ENCODE results near the gene COL6A3. TPM values are rescaled to one million over a fixed set of nuclear protein-coding genes. Genes with fewer than 3 reads are reported as not detected.
"Not testable (repeated sequence)": the region's sequence is repeated elsewhere in the genome, so short reads cannot be mapped to it uniquely, and the experiment has no call there.

The COL6A3 gene
- polyA plus RNA-seq, 3 donors, result not detected

- TF ChIP-seq CTCF (IDR thresholded peaks at IDR 0.05), result no peak
- Mint-ChIP-seq H3K4me3 (no peak overlapping the region), H3K36me3 (no peaks in the 10 kb centered on the region), H3K27me3 (ENCODE audit: low read depth in 3 of 3) (peaks cover 7 to 15% (median 14%) of the 10 kb centered on the region in 3 donors), H3K27ac (no peak overlapping the region), H3K9me3 (no peaks in the 10 kb centered on the region), H3K4me1 (no peaks in the 10 kb centered on the region)
- no peak overlapping the region for H2AFZ ChIP-seq (ENCODE audit: insufficient read depth, low read depth, low read length, poor library complexity, severe bottlenecking)
- intact Hi-C loops (cut with micrococcal nuclease), result no loop called here
- H3K4me3 ChIP-seq (replicated peaks in 1 of 3; ENCODE audit: low read depth in 2 of 3, low read length in 3 of 3), result no peak overlapping the region
- no peak overlapping the region for H3K9ac ChIP-seq (ENCODE audit: insufficient read depth, low read length, poor library complexity, severe bottlenecking)
- H3K4me2 ChIP-seq (replicated peaks; ENCODE audit: extremely low read depth, low read length, poor library complexity, severe bottlenecking), result no peak overlapping the region
- no peak for DNase-seq
- H3K9me3 ChIP-seq (replicated peaks in 1 of 2; ENCODE audit: control insufficient read depth in 1 of 2, insufficient read depth in 1 of 2, low read length in 2 of 2), result no peaks in the 10 kb centered on the region
- H4K20me1 ChIP-seq (ENCODE audit: insufficient read depth, low read length), result no peaks in the 10 kb centered on the region
- H3K36me3 ChIP-seq (replicated peaks in 1 of 2; ENCODE audit: control insufficient read depth in 1 of 2, insufficient read depth in 2 of 2, low read length in 2 of 2), result no peaks in the 10 kb centered on the region
- H3K79me2 ChIP-seq (ENCODE audit: insufficient read depth, low read length), result no peaks in the 10 kb centered on the region
- H3K27ac ChIP-seq (ENCODE audit: low read depth in 1 of 2, low read length in 2 of 2), result no peak overlapping the region
- 100% methylated on average over 5 of the region's 5 CpGs for WGBS (ENCODE audit: insufficient coverage)
- H3K4me1 ChIP-seq (ENCODE audit: control insufficient read depth in 1 of 2, insufficient read depth in 2 of 2, low read length in 2 of 2), result no peaks in the 10 kb centered on the region
- H3K27me3 ChIP-seq (ENCODE audit: control insufficient read depth in 2 of 2, insufficient read depth in 2 of 2, low read length in 2 of 2), result peaks cover 0 to 2% of the 10 kb centered on the region in 2 donors
Observed at GRCh38 chr2:237355701-237356100, 58.3 kb downstream of the COL6A3 start.

DNA sequence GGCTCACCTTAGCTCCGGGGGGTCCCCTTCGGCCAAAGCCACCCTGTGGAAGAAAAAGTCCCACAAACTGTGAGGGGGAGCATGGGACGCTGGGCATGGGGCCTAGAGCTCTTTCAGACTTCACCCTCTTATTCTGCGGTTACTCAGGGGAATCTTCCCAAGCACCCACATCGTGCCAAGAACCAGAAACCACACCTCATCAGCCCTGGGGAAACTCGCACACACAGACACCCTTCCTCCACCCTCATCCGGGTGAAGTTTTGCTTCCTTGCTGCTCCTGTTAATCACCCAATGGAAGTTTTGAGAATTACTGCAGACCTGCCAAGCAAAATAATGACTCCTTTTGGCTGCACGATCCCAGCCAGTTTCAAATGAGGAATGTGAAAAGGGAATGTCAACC lies 59.1 kb downstream of the COL6A3 start:
- Mint-ChIP-seq H3K9me3 (no peaks in the 10 kb centered on the region), H3K27me3 (ENCODE audit: low read depth in 3 of 3) (peaks cover 12 to 18% (median 16%) of the 10 kb centered on the region in 3 donors), H3K4me1 (no peaks in the 10 kb centered on the region), H3K27ac (no peak overlapping the region), H3K36me3 (no peaks in the 10 kb centered on the region), H3K4me3 (no peak overlapping the region)
- Histone ChIP-seq H3K9me3 (replicated peaks in 1 of 2; ENCODE audit: control insufficient read depth in 1 of 2, insufficient read depth in 1 of 2, low read length in 2 of 2) (no peaks in the 10 kb centered on the region), H3K79me2 (ENCODE audit: insufficient read depth, low read length) (no peaks in the 10 kb centered on the region), H4K20me1 (ENCODE audit: insufficient read depth, low read length) (no peaks in the 10 kb centered on the region), H2AFZ (ENCODE audit: insufficient read depth, low read depth, low read length, poor library complexity, severe bottlenecking) (no peak overlapping the region), H3K36me3 (replicated peaks in 1 of 2; ENCODE audit: control insufficient read depth in 1 of 2, insufficient read depth in 2 of 2, low read length in 2 of 2) (no peaks in the 10 kb centered on the region), H3K27ac (ENCODE audit: low read depth in 1 of 2, low read length in 2 of 2) (no peak overlapping the region), H3K4me1 (ENCODE audit: control insufficient read depth in 1 of 2, insufficient read depth in 2 of 2, low read length in 2 of 2) (no peaks in the 10 kb centered on the region), H3K4me2 (replicated peaks; ENCODE audit: extremely low read depth, low read length, poor library complexity, severe bottlenecking) (no peak overlapping the region), H3K4me3 (replicated peaks in 1 of 3; ENCODE audit: low read depth in 2 of 3, low read length in 3 of 3) (no peak overlapping the region), H3K9ac (ENCODE audit: insufficient read depth, low read length, poor library complexity, severe bottlenecking) (no peak overlapping the region), H3K27me3 (ENCODE audit: control insufficient read depth in 2 of 2, insufficient read depth in 2 of 2, low read length in 2 of 2) (peaks cover 0 to 2% of the 10 kb centered on the region in 2 donors)
- 95% methylated on average over 5 of the region's 8 CpGs for WGBS (ENCODE audit: insufficient coverage)
- intact Hi-C loops (cut with micrococcal nuclease), result no loop called here
- DNase-seq, result no peak
- no peak for TF ChIP-seq CTCF (IDR thresholded peaks at IDR 0.05)

GRCh38 chr2:237354172-237354571 lies 59.8 kb downstream of the COL6A3 start:
- intact Hi-C loops (cut with micrococcal nuclease); H3K27me3 ChIP-seq (ENCODE audit: control insufficient read depth in 2 of 2, insufficient read depth in 2 of 2, low read length in 2 of 2); H3K79me2 ChIP-seq (ENCODE audit: insufficient read depth, low read length); H3K4me3 Mint-ChIP-seq; H3K4me1 Mint-ChIP-seq; H3K9ac ChIP-seq (ENCODE audit: insufficient read depth, low read length, poor library complexity, severe bottlenecking); H3K9me3 ChIP-seq (replicated peaks in 1 of 2; ENCODE audit: control insufficient read depth in 1 of 2, insufficient read depth in 1 of 2, low read length in 2 of 2); H3K4me2 ChIP-seq (replicated peaks; ENCODE audit: extremely low read depth, low read length, poor library complexity, severe bottlenecking); H3K36me3 Mint-ChIP-seq; H3K4me1 ChIP-seq (ENCODE audit: control insufficient read depth in 1 of 2, insufficient read depth in 2 of 2, low read length in 2 of 2); H4K20me1 ChIP-seq (ENCODE audit: insufficient read depth, low read length); H3K9me3 Mint-ChIP-seq; H2AFZ ChIP-seq (ENCODE audit: insufficient read depth, low read depth, low read length, poor library complexity, severe bottlenecking); DNase-seq; H3K36me3 ChIP-seq (replicated peaks in 1 of 2; ENCODE audit: control insufficient read depth in 1 of 2, insufficient read depth in 2 of 2, low read length in 2 of 2); H3K4me3 ChIP-seq (replicated peaks in 1 of 3; ENCODE audit: low read depth in 2 of 3, low read length in 3 of 3); H3K27ac Mint-ChIP-seq; H3K27ac ChIP-seq (ENCODE audit: low read depth in 1 of 2, low read length in 2 of 2): not testable (repeated sequence)
- 100% methylated on average over 1 of the region's 6 CpGs for WGBS (ENCODE audit: insufficient coverage)
- H3K27me3 Mint-ChIP-seq (ENCODE audit: low read depth in 3 of 3), result peaks cover 14 to 18% (median 16%) of the 10 kb centered on the region in 3 donors

All from CD14-positive monocyte (primary cell).